Vagina (tissue), 2 donors: ENCODE data around the gene FSD1. TPM values are rescaled to one million over a fixed set of nuclear protein-coding genes. Genes with fewer than 3 reads are reported as not detected.

Source experiments
- DNase-seq, 2 donors: peaks; one replicate each; pipeline ENCODE4 v3.0.0-alpha.2; 2017; ENCODE audit errors: extremely low spot score in 2 of 2
- H3K27ac ChIP-seq: fragments of 200-600 bp; sonication (generic); one replicate; pipeline ENCODE4 v1.5.1; 2019
- H3K27me3 ChIP-seq: fragments of 200-600 bp; sonication (generic); one replicate; pipeline ENCODE4 v1.5.1; 2019
- H3K36me3 ChIP-seq, 2 donors: fragments of 200-600 bp; sonication (generic); one replicate each; pipeline ENCODE4 v1.5.1; 2017 to 2019
- H3K4me1 ChIP-seq: fragments of 200-600 bp; sonication (generic); one replicate; pipeline ENCODE4 v1.5.1; 2019
- H3K4me3 ChIP-seq, 2 donors: fragments of 200-600 bp; sonication (generic); 1 replicate in 1 of 2; 2 replicates in 1 of 2; pipeline ENCODE4 v1.5.1; 2016 to 2019
- H3K9me3 ChIP-seq: fragments of 200-600 bp; sonication (generic); one replicate; pipeline ENCODE4 v1.5.1; 2019
- POLR2A ChIP-seq, 2 donors: fragments of 450-650 bp; IDR thresholded peaks; one replicate each; pipeline ENCODE4 v1.6.1; 2017; ENCODE audit warnings: antibody characterized with exemption in 2 of 2, mild to moderate bottlenecking in 2 of 2, moderate library complexity in 2 of 2
- POLR2AphosphoS5 ChIP-seq, 2 donors: sonication (generic); formaldehyde crosslinking; IDR thresholded peaks; one replicate each; pipeline ENCODE4 v1.9.0; 2017; ENCODE audit warnings: antibody characterized with exemption in 2 of 2, mild to moderate bottlenecking in 2 of 2, low read depth in 1 of 2; ENCODE audit not compliant: insufficient read depth in 1 of 2
- intact Hi-C: fragments of 100-400 bp; cut with DNase I; formaldehyde crosslinking; loops from one replicate; pipeline ENCODE4 v1.15.1; 2023
- total RNA-seq: library from RNA; depleted of rRNA; stranded (reverse); fragments of >200 nt; gene quantifications from one replicate; pipeline ENCODE4 v1.2.3, GENCODE V29; 2016
- TF ChIP-seq, protein P1 (sequence below), 3 experiments: fragments of 450-650 bp in 2 of 3; fragments of 200-600 bp in 1 of 3; sonication (generic) in 1 of 3; IDR thresholded peaks; one replicate each; pipeline ENCODE4 v1.5.1; 2017 to 2019; ENCODE audit warnings: antibody characterized with exemption in 3 of 3, mild to moderate bottlenecking in 2 of 3, moderate library complexity in 2 of 3

The FSD1 gene
- total RNA-seq, 1 donor from 2014 or later: 1.7 TPM

DNA sequence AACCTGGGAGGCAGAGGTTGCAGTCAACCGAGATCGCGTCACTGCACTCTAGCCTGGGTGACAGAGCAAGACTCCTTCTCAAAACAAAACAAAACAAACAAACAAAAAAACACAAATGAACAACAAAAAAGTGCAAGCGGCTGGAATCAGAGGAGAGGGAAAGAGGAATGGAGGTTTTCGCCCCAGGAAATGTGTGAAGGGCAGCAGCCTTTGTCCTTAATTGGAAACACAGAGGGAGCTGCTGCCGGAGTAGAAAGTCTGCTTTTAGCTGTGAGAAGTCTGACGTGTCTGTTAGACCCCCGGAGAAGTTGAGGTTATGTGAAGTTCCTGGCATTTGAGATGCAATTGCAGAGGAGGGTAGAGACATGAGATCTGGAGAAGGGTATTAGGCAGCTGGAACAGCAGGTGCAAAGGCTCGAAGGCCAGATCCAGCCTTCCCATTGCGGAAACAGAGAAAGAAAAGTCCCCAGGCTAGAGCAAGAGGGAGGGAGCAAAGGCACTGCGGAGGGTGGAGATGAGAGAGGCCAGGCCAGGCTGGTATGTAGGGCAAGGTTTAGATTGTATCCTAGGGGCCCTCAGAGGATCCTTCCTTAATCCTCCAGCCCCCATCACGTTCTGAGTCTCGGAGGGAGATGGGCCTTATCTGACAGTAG is 2.7 kb upstream of the FSD1 start:
- Histone ChIP-seq H3K27ac (no peak overlapping the region), H3K9me3 (no peaks in the 10 kb centered on the region), H3K36me3 (no peaks in the 10 kb centered on the region), H3K4me3 (no peak overlapping the region), H3K27me3 (no peaks in the 10 kb centered on the region), H3K4me1 (no peaks in the 10 kb centered on the region)
- no peak for DNase-seq
- TF ChIP-seq, protein P1, sequence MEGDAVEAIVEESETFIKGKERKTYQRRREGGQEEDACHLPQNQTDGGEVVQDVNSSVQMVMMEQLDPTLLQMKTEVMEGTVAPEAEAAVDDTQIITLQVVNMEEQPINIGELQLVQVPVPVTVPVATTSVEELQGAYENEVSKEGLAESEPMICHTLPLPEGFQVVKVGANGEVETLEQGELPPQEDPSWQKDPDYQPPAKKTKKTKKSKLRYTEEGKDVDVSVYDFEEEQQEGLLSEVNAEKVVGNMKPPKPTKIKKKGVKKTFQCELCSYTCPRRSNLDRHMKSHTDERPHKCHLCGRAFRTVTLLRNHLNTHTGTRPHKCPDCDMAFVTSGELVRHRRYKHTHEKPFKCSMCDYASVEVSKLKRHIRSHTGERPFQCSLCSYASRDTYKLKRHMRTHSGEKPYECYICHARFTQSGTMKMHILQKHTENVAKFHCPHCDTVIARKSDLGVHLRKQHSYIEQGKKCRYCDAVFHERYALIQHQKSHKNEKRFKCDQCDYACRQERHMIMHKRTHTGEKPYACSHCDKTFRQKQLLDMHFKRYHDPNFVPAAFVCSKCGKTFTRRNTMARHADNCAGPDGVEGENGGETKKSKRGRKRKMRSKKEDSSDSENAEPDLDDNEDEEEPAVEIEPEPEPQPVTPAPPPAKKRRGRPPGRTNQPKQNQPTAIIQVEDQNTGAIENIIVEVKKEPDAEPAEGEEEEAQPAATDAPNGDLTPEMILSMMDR (IDR thresholded peaks at IDR 0.05): no peak
- intact Hi-C loops: no loop called here

DNA sequence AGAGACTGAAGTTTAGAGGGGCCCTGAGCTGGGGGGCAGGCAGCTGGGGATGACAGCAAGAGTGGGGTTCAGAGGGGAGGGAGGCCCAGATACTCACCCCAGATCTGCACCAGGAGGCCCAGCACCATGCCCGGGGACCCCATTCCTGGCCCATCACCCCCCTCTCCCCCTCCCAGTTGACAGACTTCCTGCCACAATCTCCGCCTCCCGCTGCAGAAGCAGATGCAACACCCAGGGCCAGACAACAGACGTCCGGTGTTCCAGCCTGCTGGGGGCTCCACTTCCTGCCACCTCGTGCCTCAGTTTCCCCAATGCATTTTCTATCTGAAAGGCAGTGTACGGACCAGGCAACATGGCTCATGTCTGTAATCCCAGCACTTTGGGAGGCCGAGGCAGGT is 2.2 kb upstream of the FSD1 start, which contains the start of gene TMIGD2:
TMIGD2 (minus strand) TSS at position 147 of the 398 bp plus-strand sequence; CDS start at position 143, 4 bp downstream.
- intact Hi-C loops: no loop called here
- H3K36me3 ChIP-seq: no peaks in the 10 kb centered on the region
- no peaks in the 10 kb centered on the region for H3K4me1 ChIP-seq
- H3K27ac ChIP-seq: no peak within 1 kb of the TSS
- TF ChIP-seq POLR2AphosphoS5 (IDR thresholded peaks at IDR 0.05; ENCODE audit: insufficient read depth in 1 of 2, low read depth in 1 of 2): no peak
- TF ChIP-seq, protein P1 (IDR thresholded peaks at IDR 0.05): no peak
- TF ChIP-seq POLR2A (IDR thresholded peaks at IDR 0.05): no peak
- no peak within 1 kb of the TSS for H3K4me3 ChIP-seq
- no peak for DNase-seq
- no peaks in the 10 kb centered on the region for H3K27me3 ChIP-seq
- no peaks in the 10 kb centered on the region for H3K9me3 ChIP-seq

DNA sequence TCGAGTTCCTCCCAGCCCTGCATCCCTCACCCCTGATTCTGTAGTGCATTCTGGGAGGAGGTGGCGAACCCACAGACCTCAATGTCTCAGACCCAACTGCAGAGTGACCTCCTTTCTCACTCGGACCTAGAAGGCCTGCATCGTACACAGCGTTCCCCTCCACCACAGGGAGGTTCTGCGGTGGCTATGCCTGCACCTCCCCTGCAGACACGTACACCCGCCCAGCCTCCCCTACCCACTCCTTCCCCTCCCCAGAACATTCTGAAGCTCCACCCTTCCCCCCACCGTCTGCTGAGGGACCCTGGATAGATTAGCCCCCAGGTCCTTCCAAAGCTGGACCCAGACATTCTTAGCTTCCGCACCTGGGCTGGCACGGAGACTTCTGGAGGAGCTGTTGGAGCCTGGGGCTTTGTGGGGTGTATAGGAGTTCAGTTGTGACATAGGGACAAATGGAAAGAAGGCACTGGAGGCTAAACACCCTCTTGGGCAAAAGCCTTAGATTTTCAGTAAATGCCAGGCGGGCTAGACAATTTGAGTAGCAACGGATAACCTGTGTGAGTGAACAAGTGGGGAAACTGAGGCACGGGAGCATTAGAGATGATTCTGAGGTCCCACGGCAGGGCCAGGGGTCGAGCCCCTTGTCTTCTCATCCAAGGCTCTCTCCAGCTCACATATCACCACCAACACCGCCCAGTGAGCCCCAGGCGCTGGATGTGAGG is 420 bp upstream of the FSD1 start:
- intact Hi-C loops: no loop called here
- no peaks in the 10 kb centered on the region for H3K27me3 ChIP-seq
- TF ChIP-seq, protein P1 (IDR thresholded peaks at IDR 0.05): no peak
- TF ChIP-seq POLR2AphosphoS5 (IDR thresholded peaks at IDR 0.05; ENCODE audit: insufficient read depth in 1 of 2, low read depth in 1 of 2) (no peak), POLR2A (IDR thresholded peaks at IDR 0.05) (no peak)

DNA sequence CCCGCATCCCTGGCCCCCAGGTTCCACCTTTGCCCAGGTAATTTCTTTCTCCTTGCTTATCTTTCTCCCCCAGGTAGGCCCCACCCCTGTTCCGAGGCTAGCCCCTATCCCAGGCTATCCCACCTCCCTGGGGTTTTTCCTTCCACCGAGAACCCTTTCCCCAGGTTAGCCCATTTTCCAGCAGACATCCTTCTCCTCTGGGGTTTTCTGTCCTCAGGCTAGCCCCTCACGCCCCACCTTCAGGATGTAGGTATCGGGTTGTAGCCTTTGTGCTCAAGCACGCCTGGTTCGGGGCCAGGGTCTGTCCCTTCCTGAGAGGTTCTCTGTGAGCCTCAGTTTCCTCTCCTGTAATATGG is 837 bp downstream of the FSD1 start:
- no peak for DNase-seq
- TF ChIP-seq POLR2A (IDR thresholded peaks at IDR 0.05) (no peak), POLR2AphosphoS5 (IDR thresholded peaks at IDR 0.05; ENCODE audit: insufficient read depth in 1 of 2, low read depth in 1 of 2) (no peak)
- TF ChIP-seq, protein P1 (IDR thresholded peaks at IDR 0.05): no peak
- Histone ChIP-seq H3K4me1 (no peaks in the 10 kb centered on the region), H3K9me3 (no peaks in the 10 kb centered on the region), H3K27ac (no peak overlapping the region), H3K36me3 (no peaks in the 10 kb centered on the region), H3K4me3 (no peak overlapping the region), H3K27me3 (no peaks in the 10 kb centered on the region)
- intact Hi-C loops: no loop called here

More for the DNA sequence above, 420 bp upstream of the FSD1 start:
- Histone ChIP-seq H3K36me3 (no peaks in the 10 kb centered on the region), H3K4me1 (no peaks in the 10 kb centered on the region), H3K9me3 (no peaks in the 10 kb centered on the region), H3K4me3 (peak overlapping the region; percentile 26 to 45), H3K27ac (no peak overlapping the region)
- DNase-seq: no peak

DNA sequence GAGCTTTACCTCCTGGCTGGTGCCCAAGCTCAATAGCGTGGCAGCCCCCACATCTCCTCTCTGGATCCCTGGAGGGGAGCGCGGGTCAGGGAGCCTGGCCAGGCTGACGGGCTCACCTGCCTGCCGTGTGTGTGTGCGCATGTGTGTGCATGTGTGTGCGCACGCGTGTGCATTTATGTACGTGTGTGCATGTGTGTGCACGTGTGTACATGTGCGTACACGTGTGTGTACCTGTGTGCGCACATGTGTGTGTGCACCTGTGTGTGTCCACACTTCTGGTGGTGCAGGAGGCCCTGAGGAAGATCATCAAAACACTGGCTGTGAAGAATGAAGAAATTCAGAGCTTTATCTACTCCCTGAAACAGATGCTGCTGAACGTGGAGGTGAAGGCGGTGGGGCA is 1.3 kb downstream of the FSD1 start:
- Histone ChIP-seq H3K4me3 (no peak overlapping the region), H3K27me3 (no peaks in the 10 kb centered on the region), H3K9me3 (no peaks in the 10 kb centered on the region), H3K27ac (no peak overlapping the region), H3K4me1 (no peaks in the 10 kb centered on the region), H3K36me3 (no peaks in the 10 kb centered on the region)
- intact Hi-C loops: no loop called here
- DNase-seq: no peak
- TF ChIP-seq, protein P1 (IDR thresholded peaks at IDR 0.05): no peak
- TF ChIP-seq POLR2A (IDR thresholded peaks at IDR 0.05): no peak
- TF ChIP-seq POLR2AphosphoS5 (IDR thresholded peaks at IDR 0.05; ENCODE audit: insufficient read depth in 1 of 2, low read depth in 1 of 2): no peak
